MM.1S (cell line): ENCODE measurements around the gene CLDN34.

ENCODE experiments used
- DNase-seq: peaks from one replicate; pipeline ENCODE4 v3.0.0-alpha.2; 2015
- H2AFZ ChIP-seq: fragments of 300-600 bp; sonication (generic); 2 replicates; pipeline ENCODE4 v1.6.0; 2016; ENCODE audit warnings: antibody characterized with exemption, low read length
- H3F3A ChIP-seq: fragments of 300-600 bp; sonication (generic); 2 replicates; pipeline ENCODE4 v1.6.1; 2016; ENCODE audit warnings: mild to moderate bottlenecking, antibody characterized with exemption, low read length, moderate library complexity, mixed read lengths; ENCODE audit not compliant: insufficient read depth
- H3K27ac ChIP-seq: fragments of 300-600 bp; sonication (generic); 2 replicates; pipeline ENCODE4 v1.5.1; 2016; ENCODE audit warnings: mild to moderate bottlenecking, low read length
- H3K27me3 ChIP-seq: fragments of 300-600 bp; sonication (generic); replicated peaks from 2 replicates; pipeline ENCODE4 v1.6.0; 2016; ENCODE audit warnings: low read length; ENCODE audit not compliant: insufficient read depth
- H3K36me3 ChIP-seq: fragments of 300-600 bp; sonication (generic); replicated peaks from 2 replicates; pipeline ENCODE4 v1.6.1; 2016; ENCODE audit warnings: mild to moderate bottlenecking, low read length, mixed read lengths; ENCODE audit not compliant: insufficient read depth
- H3K4me1 ChIP-seq: fragments of 300-600 bp; sonication (generic); 2 replicates; pipeline ENCODE4 v1.6.1; 2016; ENCODE audit warnings: low read length, mixed read lengths
- H3K4me2 ChIP-seq: fragments of 300-600 bp; sonication (generic); 2 replicates; pipeline ENCODE4 v1.6.0; 2016; ENCODE audit warnings: low read depth, low read length
- H3K4me3 ChIP-seq: fragments of 300-600 bp; sonication (generic); 2 replicates; pipeline ENCODE4 v1.5.1; 2016; ENCODE audit warnings: low read length, mixed read lengths
- H3K79me2 ChIP-seq: fragments of 300-600 bp; sonication (generic); 2 replicates; pipeline ENCODE4 v1.6.1; 2016; ENCODE audit warnings: mixed run types, low read length, mixed read lengths
- H3K9ac ChIP-seq: fragments of 300-600 bp; sonication (generic); 2 replicates; pipeline ENCODE4 v1.6.1; 2016; ENCODE audit warnings: low read length, mixed read lengths
- H3K9me2 ChIP-seq: fragments of 300-600 bp; sonication (generic); replicated peaks from 2 replicates; pipeline ENCODE4 v1.6.1; 2016; ENCODE audit warnings: mild to moderate bottlenecking, low read length, mixed read lengths; ENCODE audit not compliant: insufficient read depth
- H3K9me3 ChIP-seq: fragments of 300-600 bp; sonication (generic); replicated peaks from 2 replicates; pipeline ENCODE4 v1.6.1; 2016; ENCODE audit warnings: mild to moderate bottlenecking, low read length, mixed read lengths; ENCODE audit not compliant: insufficient read depth
- H4K20me1 ChIP-seq: fragments of 300-600 bp; sonication (generic); 2 replicates; pipeline ENCODE4 v1.6.1; 2016; ENCODE audit warnings: mild to moderate bottlenecking, low read length, moderate library complexity, mixed read lengths; ENCODE audit not compliant: insufficient read depth
- CTCF ChIP-seq: fragments of 300-600 bp; sonication (generic); IDR thresholded peaks from 2 replicates; pipeline ENCODE4 v1.5.1; 2016; ENCODE audit warnings: antibody characterized with exemption, low read length, mixed read lengths
- EZH2 ChIP-seq: fragments of 300-600 bp; sonication (generic); optimal IDR thresholded peaks from 2 replicates; pipeline ENCODE3; 2017; ENCODE audit warnings: low read depth, mild to moderate bottlenecking, antibody characterized with exemption, low read length, mixed read lengths
- EZH2phosphoT487 ChIP-seq: fragments of 300-600 bp; sonication (generic); IDR thresholded peaks from 2 replicates; pipeline ENCODE4 v1.6.1; 2018; ENCODE audit warnings: antibody characterized with exemption, low read length

CLDN34 gene

GRCh38 chrX:9961750-9962149 lies 5.4 kb upstream of the CLDN34 start:
- H3K36me3 ChIP-seq: no peaks in the 10 kb centered on the region
- no peak overlapping the region for H3K4me2 ChIP-seq
- H3K27me3 ChIP-seq: no peaks in the 10 kb centered on the region
- no peaks in the 10 kb centered on the region for H3K4me1 ChIP-seq
- H2AFZ ChIP-seq: no peak overlapping the region
- no peaks in the 10 kb centered on the region for H3K79me2 ChIP-seq
- TF ChIP-seq EZH2 (no peak), CTCF (no peak), EZH2phosphoT487 (no peak)
- H3K9me3 ChIP-seq: no peaks in the 10 kb centered on the region
- no peak overlapping the region for H3K4me3 ChIP-seq
- no peak overlapping the region for H3K9ac ChIP-seq
- no peaks in the 10 kb centered on the region for H3F3A ChIP-seq
- H3K27ac ChIP-seq: no peak overlapping the region
- no peak for DNase-seq
- no peaks in the 10 kb centered on the region for H3K9me2 ChIP-seq
- no peaks in the 10 kb centered on the region for H4K20me1 ChIP-seq

DNA sequence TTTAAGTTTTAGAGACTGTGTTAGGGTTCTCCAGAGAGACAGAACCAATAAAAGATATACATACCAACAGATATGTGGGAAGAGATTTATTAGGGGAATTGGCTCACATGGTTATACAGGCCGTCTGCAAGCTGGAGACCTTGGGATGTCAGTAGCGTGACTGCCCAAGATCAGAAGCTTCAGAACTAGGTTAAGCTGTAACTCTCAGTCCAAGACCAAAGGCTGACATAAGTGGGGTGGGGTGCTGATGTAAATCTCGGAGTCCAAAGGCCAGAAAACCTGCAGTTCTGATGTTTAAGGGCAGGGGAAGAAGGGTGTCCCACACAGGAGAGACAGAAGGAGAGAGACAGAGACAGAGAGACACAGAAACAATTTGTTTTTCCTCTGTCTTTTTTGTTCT lies 10.5 kb downstream of the CLDN34 start:
- no peaks in the 10 kb centered on the region for H4K20me1 ChIP-seq
- no peak overlapping the region for H3K27ac ChIP-seq
- no peaks in the 10 kb centered on the region for H3K36me3 ChIP-seq
- H2AFZ ChIP-seq: no peak overlapping the region
- no peak overlapping the region for H3K4me3 ChIP-seq
- no peaks in the 10 kb centered on the region for H3K27me3 ChIP-seq
- no peak overlapping the region for H3K4me2 ChIP-seq
- no peaks in the 10 kb centered on the region for H3K4me1 ChIP-seq
- no peak for DNase-seq
- H3F3A ChIP-seq: no peaks in the 10 kb centered on the region
- H3K79me2 ChIP-seq: no peaks in the 10 kb centered on the region
- no peak overlapping the region for H3K9ac ChIP-seq
- no peaks in the 10 kb centered on the region for H3K9me2 ChIP-seq
- no peaks in the 10 kb centered on the region for H3K9me3 ChIP-seq
- TF ChIP-seq CTCF (no peak), EZH2 (no peak), EZH2phosphoT487 (no peak)

GRCh38 chrX:9980401-9980800 lies 13.2 kb downstream of the CLDN34 start:
- Histone ChIP-seq H3K4me1 (no peaks in the 10 kb centered on the region), H3K9me3 (no peaks in the 10 kb centered on the region), H3K79me2 (no peaks in the 10 kb centered on the region), H3K4me2 (no peak overlapping the region), H3K9ac (no peak overlapping the region), H3F3A (no peaks in the 10 kb centered on the region), H3K4me3 (no peak overlapping the region), H3K36me3 (no peaks in the 10 kb centered on the region), H3K27ac (no peak overlapping the region), H3K9me2 (no peaks in the 10 kb centered on the region), H3K27me3 (no peaks in the 10 kb centered on the region), H4K20me1 (no peaks in the 10 kb centered on the region), H2AFZ (no peak overlapping the region)
- DNase-seq: no peak
- TF ChIP-seq EZH2 (no peak), CTCF (no peak), EZH2phosphoT487 (no peak)
